Measurements from ENCODE around the gene PARD3. TPM values are rescaled to one million over a fixed set of nuclear protein-coding genes. Genes with fewer than 3 reads are reported as not detected.

Gene PARD3
- total RNA-seq, 4 donors from 2014 or later = 27.3 to 65.3 (median 55.6) TPM

DNA sequence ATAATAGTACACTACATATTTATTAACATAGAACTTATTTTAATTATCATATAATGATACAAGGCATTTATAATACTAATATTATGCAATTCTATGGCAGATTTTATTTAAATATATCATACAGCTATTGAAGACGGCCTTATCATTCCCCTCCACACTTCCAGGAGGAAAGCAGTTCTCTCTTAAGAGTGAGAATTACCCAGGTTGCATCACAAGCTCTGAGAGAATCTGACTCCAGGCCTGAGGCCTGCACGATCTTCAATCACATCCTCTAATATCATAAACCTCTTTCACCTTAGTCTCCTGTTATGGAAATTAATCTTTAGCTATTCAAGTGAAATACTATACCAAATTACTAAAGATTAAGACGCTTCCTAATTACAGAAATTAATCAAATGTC, 564.4 kb downstream of the PARD3 start:
- TF ChIP-seq, protein P1, sequence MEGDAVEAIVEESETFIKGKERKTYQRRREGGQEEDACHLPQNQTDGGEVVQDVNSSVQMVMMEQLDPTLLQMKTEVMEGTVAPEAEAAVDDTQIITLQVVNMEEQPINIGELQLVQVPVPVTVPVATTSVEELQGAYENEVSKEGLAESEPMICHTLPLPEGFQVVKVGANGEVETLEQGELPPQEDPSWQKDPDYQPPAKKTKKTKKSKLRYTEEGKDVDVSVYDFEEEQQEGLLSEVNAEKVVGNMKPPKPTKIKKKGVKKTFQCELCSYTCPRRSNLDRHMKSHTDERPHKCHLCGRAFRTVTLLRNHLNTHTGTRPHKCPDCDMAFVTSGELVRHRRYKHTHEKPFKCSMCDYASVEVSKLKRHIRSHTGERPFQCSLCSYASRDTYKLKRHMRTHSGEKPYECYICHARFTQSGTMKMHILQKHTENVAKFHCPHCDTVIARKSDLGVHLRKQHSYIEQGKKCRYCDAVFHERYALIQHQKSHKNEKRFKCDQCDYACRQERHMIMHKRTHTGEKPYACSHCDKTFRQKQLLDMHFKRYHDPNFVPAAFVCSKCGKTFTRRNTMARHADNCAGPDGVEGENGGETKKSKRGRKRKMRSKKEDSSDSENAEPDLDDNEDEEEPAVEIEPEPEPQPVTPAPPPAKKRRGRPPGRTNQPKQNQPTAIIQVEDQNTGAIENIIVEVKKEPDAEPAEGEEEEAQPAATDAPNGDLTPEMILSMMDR (IDR thresholded peaks at IDR 0.05) = no peak
- no peak for TF ChIP-seq POLR2A (IDR thresholded peaks at IDR 0.05)
- no peak for TF ChIP-seq EP300 (IDR thresholded peaks at IDR 0.05; ENCODE audit: low read depth)
- TF ChIP-seq POLR2AphosphoS5 (IDR thresholded peaks at IDR 0.05) = no peak
- no peak for DNase-seq
- Histone ChIP-seq H3K27me3 (no peaks in the 10 kb centered on the region), H3K9me3 (no peaks in the 10 kb centered on the region), H3K27ac (no peak overlapping the region), H3K4me3 (no peak overlapping the region), H3K4me1 (peaks cover 0 to 12% (median 5%) of the 10 kb centered on the region in 4 donors), H3K36me3 (no peaks in the 10 kb centered on the region)
- in situ Hi-C loops (cut with MboI; ENCODE audit: low pct_ligation_motif_present in 1 of 4, low pct_unique_long_range_greater_than_20kb in 1 of 4, low sequenced_read_pairs in 3 of 4) = no loop called here
- intact Hi-C loops (cut with DNase I; ENCODE audit: low total_unique reads) = no loop called here
- WGBS, 2 donors (ENCODE audit: low coverage in 1 of 2) = 82% methylated on average over 3 of the region's 3 CpGs

DNA sequence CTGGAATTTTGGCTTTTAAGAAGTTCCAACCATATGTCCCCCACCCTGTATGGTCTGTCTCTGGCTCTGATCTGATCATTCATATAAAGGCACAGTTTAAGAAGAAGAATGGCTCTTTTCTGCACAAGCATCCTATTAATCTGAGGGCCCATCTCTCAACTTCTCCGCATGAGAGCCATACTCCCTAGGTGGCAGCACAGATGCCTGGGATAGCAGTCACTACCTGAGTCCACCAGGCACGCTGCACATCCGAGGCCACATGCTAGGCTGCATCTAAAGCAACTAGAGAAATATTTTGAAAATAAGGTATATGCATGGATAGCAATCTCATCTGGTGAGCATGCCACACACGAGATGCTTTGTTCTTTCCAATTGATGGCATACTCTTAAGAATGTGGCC, 565.5 kb downstream of the PARD3 start:
- TF ChIP-seq, protein P1 (IDR thresholded peaks at IDR 0.05) = no peak
- Histone ChIP-seq H3K36me3 (no peaks in the 10 kb centered on the region), H3K27ac (no peak overlapping the region), H3K4me3 (no peak overlapping the region), H3K27me3 (no peaks in the 10 kb centered on the region), H3K9me3 (no peaks in the 10 kb centered on the region), H3K4me1 (peaks cover 0 to 1% (median 0%) of the 10 kb centered on the region in 4 donors)
- no peak for DNase-seq
- in situ Hi-C loops (cut with MboI; ENCODE audit: low pct_ligation_motif_present in 1 of 4, low pct_unique_long_range_greater_than_20kb in 1 of 4, low sequenced_read_pairs in 3 of 4) (no loop called here), intact Hi-C loops (cut with DNase I; ENCODE audit: low total_unique reads) (no loop called here)
- WGBS, 2 donors (ENCODE audit: low coverage in 1 of 2) = 82 to 100% methylated on average over 1 to 4 of the region's 4 CpGs

DNA sequence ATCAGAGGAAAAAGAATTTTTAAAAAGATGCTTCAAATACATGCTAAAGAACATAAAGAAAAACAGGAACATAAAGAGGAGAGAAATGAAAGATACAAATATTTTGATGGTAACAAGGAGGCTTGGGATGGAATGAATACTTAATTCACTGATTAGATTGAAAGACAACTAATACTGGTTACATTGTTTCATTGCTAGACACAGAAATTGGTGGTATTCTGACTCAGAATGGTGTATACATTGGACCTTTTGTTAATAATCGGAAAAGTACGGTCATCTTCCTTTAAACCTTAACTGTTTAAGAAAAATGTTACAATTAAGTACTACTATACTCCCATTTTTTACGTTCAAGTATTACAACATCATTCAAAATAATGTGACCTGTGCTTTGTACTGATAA, 567.5 kb downstream of the PARD3 start:
- intact Hi-C loops (cut with DNase I; ENCODE audit: low total_unique reads) = no loop called here

DNA sequence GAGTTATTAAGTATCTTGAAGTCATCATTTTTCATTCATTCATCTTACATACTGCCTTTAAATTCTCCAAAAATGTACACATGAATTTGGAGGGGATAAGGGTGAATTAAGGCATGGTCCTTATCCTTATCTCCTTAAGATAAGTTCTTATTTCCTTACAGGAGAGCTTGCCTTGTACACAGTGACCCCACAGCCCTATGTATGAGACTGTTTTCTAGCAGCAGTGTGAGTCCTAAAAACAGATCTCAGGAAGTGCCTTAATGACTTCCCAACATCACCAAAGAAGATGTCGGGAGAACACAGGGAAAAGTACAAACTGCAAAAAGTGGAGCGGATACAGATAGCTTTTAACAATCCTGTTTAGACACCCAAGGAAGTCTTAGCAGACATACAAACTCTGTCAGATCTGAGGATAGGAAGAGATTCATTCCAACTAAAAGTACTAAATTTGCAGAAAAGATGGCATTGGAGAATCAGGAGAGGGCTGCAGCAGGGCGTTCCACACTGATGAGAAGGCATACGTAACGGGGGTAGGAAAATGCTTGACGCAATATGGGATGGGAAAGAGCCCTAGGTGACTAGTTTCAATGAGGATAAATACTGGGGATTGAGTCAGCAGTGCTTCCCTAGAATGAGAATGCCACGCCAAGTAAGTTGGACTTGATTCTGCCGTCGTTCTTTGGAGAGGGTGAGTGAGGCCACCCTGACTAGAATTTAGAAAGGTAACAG, 570.2 kb downstream of the PARD3 start:
- in situ Hi-C loops (cut with MboI; ENCODE audit: low pct_ligation_motif_present in 1 of 4, low pct_unique_long_range_greater_than_20kb in 1 of 4, low sequenced_read_pairs in 3 of 4) (no loop called here), intact Hi-C loops (cut with DNase I; ENCODE audit: low total_unique reads) (no loop called here)
- no peaks in the 10 kb centered on the region for H3K36me3 ChIP-seq
- no peak overlapping the region for H3K27ac ChIP-seq
- H3K9me3 ChIP-seq = no peaks in the 10 kb centered on the region
- H3K27me3 ChIP-seq = no peaks in the 10 kb centered on the region
- no peak overlapping the region for H3K4me3 ChIP-seq
- DNase-seq = no peak
- TF ChIP-seq, protein P1 (IDR thresholded peaks at IDR 0.05) = no peak
- TF ChIP-seq POLR2AphosphoS5 (IDR thresholded peaks at IDR 0.05) = no peak
- TF ChIP-seq EP300 (IDR thresholded peaks at IDR 0.05; ENCODE audit: low read depth) = no peak
- TF ChIP-seq POLR2A (IDR thresholded peaks at IDR 0.05) = no peak
- 88 to 95% methylated on average over 8 to 9 of the region's 9 CpGs for WGBS, 2 donors (ENCODE audit: low coverage in 1 of 2)
- no peaks in the 10 kb centered on the region for H3K4me1 ChIP-seq

More for the DNA sequence above, 567.5 kb downstream of the PARD3 start:
- H3K27me3 ChIP-seq = no peaks in the 10 kb centered on the region
- TF ChIP-seq, protein P1 (IDR thresholded peaks at IDR 0.05) = no peak
- TF ChIP-seq EP300 (IDR thresholded peaks at IDR 0.05; ENCODE audit: low read depth) = no peak
- no peak for TF ChIP-seq POLR2AphosphoS5 (IDR thresholded peaks at IDR 0.05)
- no peak for TF ChIP-seq POLR2A (IDR thresholded peaks at IDR 0.05)
- in situ Hi-C loops (cut with MboI; ENCODE audit: low pct_ligation_motif_present in 1 of 4, low pct_unique_long_range_greater_than_20kb in 1 of 4, low sequenced_read_pairs in 3 of 4) = no loop called here
- H3K27ac ChIP-seq = no peak overlapping the region
- no peak overlapping the region for H3K4me3 ChIP-seq
- DNase-seq = no peak
- no peaks in the 10 kb centered on the region for H3K9me3 ChIP-seq
- WGBS, 2 donors (ENCODE audit: low coverage in 1 of 2) = 92 to 94% methylated on average over 3 of the region's 3 CpGs
- no peaks in the 10 kb centered on the region for H3K4me1 ChIP-seq
- H3K36me3 ChIP-seq = no peaks in the 10 kb centered on the region
